ENCODE measurements around the gene LSM3.
"Not testable (repeated sequence)": the region's sequence is repeated elsewhere in the genome, so short reads cannot be mapped to it uniquely, and the experiment has no call there.

The LSM3 gene

GRCh38 chr3:14210843-14211594, 32.4 kb downstream of the LSM3 start:
- no peak overlapping the region for H3K4me3 ChIP-seq (ENCODE audit: low read length)
- no peak for DNase-seq (ENCODE audit: low read depth, low spot score)

- no peak overlapping the region for H3K4me3 ChIP-seq (ENCODE audit: low read length)
- DNase-seq (ENCODE audit: low read depth, low spot score): no peak
These were observed 33.0 kb downstream of the LSM3 start for GRCh38 chr3:14211621-14212020.

- peak; percentile 41 for DNase-seq (ENCODE audit: low read depth, low spot score)
- H3K4me3 ChIP-seq (ENCODE audit: low read length): no peak overlapping the region
These were observed 33.4 kb downstream of the LSM3 start for GRCh38 chr3:14212032-14212431.

- DNase-seq (ENCODE audit: low read depth, low spot score): no peak
- no peak overlapping the region for H3K4me3 ChIP-seq (ENCODE audit: low read length)
These were observed 34.6 kb downstream of the LSM3 start for GRCh38 chr3:14213066-14213774.

GRCh38 chr3:14214764-14215163, 36.1 kb downstream of the LSM3 start:
- no peak for DNase-seq (ENCODE audit: low read depth, low spot score)
- no peak overlapping the region for H3K4me3 ChIP-seq (ENCODE audit: low read length)

GRCh38 chr3:14216257-14217048, 37.8 kb downstream of the LSM3 start:
- peak overlapping the region; percentile 61 for H3K4me3 ChIP-seq (ENCODE audit: low read length)
- DNase-seq (ENCODE audit: low read depth, low spot score): peak; percentile 89

GRCh38 chr3:14218355-14218754, 39.7 kb downstream of the LSM3 start:
- no peak overlapping the region for H3K4me3 ChIP-seq (ENCODE audit: low read length)
- no peak for DNase-seq (ENCODE audit: low read depth, low spot score)

- H3K4me3 ChIP-seq (ENCODE audit: low read length): no peak overlapping the region
- DNase-seq (ENCODE audit: low read depth, low spot score): no peak
These were observed 42.3 kb downstream of the LSM3 start for GRCh38 chr3:14220933-14221332.

- H3K4me3 ChIP-seq (ENCODE audit: low read length): no peak overlapping the region
- DNase-seq (ENCODE audit: low read depth, low spot score): no peak
These were observed 43.3 kb downstream of the LSM3 start for GRCh38 chr3:14221902-14222301.

- H3K4me3 ChIP-seq (ENCODE audit: low read length): no peak overlapping the region
- no peak for DNase-seq (ENCODE audit: low read depth, low spot score)
These were observed 43.8 kb downstream of the LSM3 start for GRCh38 chr3:14222457-14222856.

- H3K4me3 ChIP-seq (ENCODE audit: low read length): no peak overlapping the region
- no peak for DNase-seq (ENCODE audit: low read depth, low spot score)
These were observed 44.4 kb downstream of the LSM3 start for GRCh38 chr3:14222900-14223594.

- H3K4me3 ChIP-seq (ENCODE audit: low read length): no peak overlapping the region
- no peak for DNase-seq (ENCODE audit: low read depth, low spot score)
These were observed 45.0 kb downstream of the LSM3 start for GRCh38 chr3:14223595-14223994.

- peak; percentile 66 for DNase-seq (ENCODE audit: low read depth, low spot score)
- no peak overlapping the region for H3K4me3 ChIP-seq (ENCODE audit: low read length)
These were observed 46.3 kb downstream of the LSM3 start for GRCh38 chr3:14224895-14225294.

- DNase-seq (ENCODE audit: low read depth, low spot score): no peak
- H3K4me3 ChIP-seq (ENCODE audit: low read length): peak overlapping the region; percentile 9
These were observed 46.8 kb downstream of the LSM3 start for GRCh38 chr3:14225421-14225820.

GRCh38 chr3:14226351-14226750, 47.7 kb downstream of the LSM3 start:
- not testable (repeated sequence) for H3K4me3 ChIP-seq (ENCODE audit: low read length); DNase-seq (ENCODE audit: low read depth, low spot score)

GRCh38 chr3:14227856-14228255, 49.2 kb downstream of the LSM3 start:
- no peak overlapping the region for H3K4me3 ChIP-seq (ENCODE audit: low read length)
- DNase-seq (ENCODE audit: low read depth, low spot score): no peak

- DNase-seq (ENCODE audit: low read depth, low spot score): no peak
- no peak overlapping the region for H3K4me3 ChIP-seq (ENCODE audit: low read length)
These were observed 50.3 kb downstream of the LSM3 start for GRCh38 chr3:14228681-14229470.

- not testable (repeated sequence) for H3K4me3 ChIP-seq (ENCODE audit: low read length); DNase-seq (ENCODE audit: low read depth, low spot score)
These were observed 51.1 kb downstream of the LSM3 start for GRCh38 chr3:14229695-14230094.

GRCh38 chr3:14230729-14231128, 52.1 kb downstream of the LSM3 start:
- no peak overlapping the region for H3K4me3 ChIP-seq (ENCODE audit: low read length)
- no peak for DNase-seq (ENCODE audit: low read depth, low spot score)

Data from Jurkat, Clone E6-1 (cell line).